ENCODE data around the gene GLYATL3.
"Not testable (repeated sequence)": the region's sequence is repeated elsewhere in the genome, so short reads cannot be mapped to it uniquely, and the experiment has no call there.

The GLYATL3 gene

DNA sequence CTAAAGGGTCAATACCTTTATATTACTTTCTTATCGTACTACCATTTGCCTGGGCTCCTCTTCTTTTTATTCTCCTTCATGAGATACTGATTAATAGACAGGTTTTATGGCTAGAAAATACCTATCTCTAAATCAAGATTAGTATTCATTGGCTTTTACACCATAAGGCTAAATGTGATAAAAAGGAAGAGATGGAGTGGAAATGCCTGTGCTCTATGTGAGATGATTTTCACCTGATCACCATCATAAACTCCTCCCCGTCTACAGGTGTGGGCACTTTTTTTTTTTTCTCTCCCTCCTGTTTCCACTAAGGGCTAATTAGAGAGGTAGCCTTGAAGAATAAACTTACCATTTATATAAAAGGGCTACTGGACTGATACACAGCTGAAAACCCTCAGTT lies at the start of gene GLYATL3:
Gene GLYATL3, plus strand, starts transcription at position 301 of the 400 bp plus-strand sequence. CDS start 12,068 bp downstream, outside the sequence.
- DNase-seq, result no peak

DNA sequence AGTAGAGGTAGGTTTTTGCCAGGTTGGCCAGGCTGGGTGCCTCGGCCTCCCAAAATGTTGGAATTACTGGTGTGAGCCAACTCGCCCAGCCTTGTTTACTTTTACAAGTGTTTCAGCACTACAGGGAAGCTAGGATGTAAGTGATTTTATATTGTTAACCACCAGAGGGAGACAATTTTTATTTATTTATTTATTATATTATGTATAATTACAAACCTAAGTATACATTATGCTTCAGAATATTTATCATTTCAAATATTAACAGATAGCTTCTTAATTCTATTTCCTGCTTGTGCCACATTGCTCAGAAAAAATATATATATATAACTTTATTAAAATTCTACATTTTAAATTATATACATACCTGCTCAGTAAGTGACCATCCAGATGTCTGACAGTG lies 46.5 kb upstream of the GLYATL3 start:
- DNase-seq, result no peak

DNA sequence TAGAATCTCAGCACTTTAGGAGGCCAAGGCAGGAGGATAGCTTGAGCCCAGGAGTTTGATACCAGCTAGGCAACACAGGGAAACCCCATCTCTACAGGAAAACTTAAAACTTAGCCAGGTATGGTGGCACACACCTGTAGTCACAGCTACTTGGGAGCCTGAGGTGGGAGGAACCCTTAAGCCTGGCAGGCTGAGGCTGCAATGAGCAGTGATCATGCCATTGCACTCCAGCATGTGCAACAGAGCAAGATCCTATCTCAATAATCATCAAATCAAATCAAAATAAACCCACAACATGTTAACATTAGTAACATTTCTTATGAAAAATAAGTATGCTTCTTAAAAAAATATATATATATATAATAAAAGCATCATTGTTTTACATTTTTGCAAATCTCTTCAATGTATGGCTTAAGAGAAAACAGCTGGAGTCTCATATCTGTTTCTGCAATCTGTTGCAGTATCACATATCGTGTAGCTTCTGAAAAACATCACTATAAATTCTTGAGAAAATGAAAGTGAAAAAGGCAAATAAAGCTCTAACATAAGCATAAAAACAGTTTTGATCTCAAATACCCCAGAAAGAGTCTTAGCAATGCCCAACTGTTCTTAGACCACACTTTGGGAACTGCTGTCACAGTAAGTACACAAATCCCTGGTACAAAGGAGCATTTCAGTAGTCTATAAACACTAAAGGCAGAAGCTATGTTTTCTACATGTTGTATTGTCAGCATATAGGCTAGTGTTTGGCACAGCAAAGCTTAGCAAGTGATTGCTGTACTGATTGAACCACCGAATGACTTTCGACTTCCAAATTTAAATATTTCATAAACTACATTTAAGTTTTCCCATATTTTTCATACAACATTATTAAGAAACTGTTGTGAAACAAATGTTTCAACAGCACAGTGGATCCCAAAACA lies 44.7 kb upstream of the GLYATL3 start:
- DNase-seq, result no peak

DNA sequence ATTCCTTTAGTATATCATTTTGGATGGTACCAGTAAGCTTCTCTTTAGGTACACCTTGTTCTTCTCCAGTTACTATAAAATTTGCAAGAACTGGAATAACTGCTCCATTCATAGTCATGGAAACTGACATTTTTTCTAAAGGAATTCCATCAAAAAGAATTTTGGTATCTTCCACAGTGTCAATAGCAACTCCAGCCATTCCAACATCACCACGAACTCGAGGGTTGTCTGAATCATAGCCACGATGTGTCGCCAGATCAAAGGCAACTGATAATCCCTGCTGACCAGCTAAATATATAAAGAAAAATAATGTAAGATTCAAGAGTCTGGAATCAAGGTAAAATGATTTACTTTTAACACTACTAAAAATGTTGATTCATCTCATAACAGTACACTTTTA lies 42.0 kb upstream of the GLYATL3 start:
- DNase-seq, result no peak

DNA sequence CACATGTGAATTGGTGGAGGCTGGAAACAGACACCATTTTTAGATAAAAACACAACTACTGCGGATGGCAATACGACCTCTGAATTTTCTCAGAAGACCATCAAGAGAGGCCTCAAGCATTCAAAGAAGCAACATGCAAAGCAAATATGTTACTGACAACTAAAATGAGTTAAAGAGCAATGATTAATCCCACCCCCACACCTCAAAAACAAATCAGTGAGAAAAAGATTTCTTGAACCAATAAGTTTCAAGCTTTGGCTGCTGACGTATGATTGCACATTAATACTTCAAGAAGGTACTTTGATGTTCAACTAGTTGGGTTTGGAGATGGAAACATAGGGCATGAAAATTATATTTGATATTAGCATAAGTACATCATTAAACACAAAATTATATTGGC lies 37.7 kb upstream of the GLYATL3 start:
- no peak for DNase-seq

DNA sequence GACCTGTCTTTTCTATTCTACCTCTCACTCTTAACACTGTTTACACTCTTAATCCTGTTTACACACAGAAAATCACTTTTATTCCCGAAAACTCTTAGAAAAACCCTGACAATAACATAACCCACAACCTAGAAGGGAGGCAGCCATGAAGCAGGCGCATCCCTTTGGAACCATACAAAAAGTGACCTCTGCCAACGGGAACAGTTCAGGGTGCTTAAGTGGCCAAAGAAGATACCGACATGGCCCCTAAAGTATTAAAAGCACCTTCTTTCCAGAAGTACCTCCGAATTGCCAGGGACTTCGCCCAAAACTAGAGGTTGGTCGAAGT lies 37.2 kb upstream of the GLYATL3 start:
- no peak for DNase-seq

DNA sequence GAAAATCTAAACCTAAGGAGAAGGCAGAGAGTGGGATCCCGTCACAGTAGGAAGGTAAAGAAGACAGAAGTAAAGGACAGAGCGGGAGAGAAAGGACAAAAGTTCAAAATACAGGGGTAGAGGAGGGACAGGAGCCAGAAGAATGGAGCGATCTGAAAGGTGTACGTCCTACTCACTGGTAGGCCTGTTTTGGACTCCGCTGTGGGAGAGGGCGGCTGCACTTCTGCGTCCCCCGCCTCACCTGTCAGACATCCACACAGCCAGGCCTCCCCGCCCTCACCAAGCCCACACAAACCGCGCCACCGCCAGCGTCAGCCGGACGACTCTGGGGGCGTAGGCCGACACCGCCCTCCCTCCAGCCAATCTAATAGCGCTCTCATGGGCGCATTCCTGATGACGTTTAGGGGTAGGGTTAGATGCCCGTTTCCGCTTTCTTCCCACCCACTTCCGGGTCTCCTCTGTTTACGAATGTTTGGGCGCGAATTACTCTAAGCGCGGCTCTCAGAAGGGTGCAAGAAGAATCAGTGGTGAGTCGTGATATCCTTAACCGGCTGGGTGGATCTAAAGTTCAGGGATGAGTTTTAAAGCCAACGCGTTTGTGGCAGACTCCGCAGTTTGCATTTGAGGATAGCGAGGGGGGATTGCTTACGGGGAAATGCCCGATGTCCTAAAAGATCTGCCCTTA lies 36.7 kb upstream of the GLYATL3 start, which contains the start of the genes CENPQ and MMUT:
Gene CENPQ, plus strand, starts transcription at position 444 of the 685 bp plus-strand sequence. CDS start 6,807 bp downstream, outside the sequence.
Gene MMUT, minus strand, starts transcription at position 327 of the 685 bp plus-strand sequence. CDS start 3,787 bp downstream, outside the sequence.
- DNase-seq, result peak; percentile 89

DNA sequence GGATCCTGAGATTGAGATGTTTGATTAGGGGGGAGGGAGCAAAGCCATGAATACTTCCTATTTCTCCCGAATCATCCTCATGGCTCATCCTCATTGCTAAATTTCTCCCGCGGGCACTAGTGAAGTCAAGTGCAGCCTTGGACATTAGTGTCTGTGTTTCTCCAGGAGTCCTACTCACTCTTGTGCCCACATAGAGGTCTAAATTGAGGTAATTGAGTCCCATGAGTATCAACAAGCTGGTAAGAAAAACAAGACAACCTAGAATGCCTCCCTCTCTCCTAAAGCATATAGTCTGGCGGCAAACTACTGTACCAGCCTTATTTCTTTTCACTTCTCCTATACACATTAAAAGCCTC lies 36.1 kb upstream of the GLYATL3 start:
- DNase-seq, result no peak

DNA sequence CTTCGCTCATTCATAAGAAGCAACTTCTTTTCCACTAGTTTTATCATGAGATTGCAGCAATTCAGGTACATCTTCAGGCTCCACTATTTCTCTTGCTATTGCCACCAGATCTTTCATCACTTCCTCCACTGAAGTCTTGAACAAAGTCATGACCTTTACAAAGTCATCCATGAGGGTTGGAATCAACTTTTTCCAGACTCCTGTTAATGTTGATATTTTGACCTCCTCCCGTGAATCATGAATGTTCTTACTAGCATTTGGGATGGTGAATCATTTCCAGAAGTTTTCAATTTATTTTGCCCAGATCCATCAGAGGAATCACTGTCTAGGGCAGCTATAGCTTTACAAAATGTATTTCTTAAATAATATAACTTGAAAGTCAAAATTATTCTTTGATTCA lies 35.0 kb upstream of the GLYATL3 start:
- DNase-seq, result no peak

DNA sequence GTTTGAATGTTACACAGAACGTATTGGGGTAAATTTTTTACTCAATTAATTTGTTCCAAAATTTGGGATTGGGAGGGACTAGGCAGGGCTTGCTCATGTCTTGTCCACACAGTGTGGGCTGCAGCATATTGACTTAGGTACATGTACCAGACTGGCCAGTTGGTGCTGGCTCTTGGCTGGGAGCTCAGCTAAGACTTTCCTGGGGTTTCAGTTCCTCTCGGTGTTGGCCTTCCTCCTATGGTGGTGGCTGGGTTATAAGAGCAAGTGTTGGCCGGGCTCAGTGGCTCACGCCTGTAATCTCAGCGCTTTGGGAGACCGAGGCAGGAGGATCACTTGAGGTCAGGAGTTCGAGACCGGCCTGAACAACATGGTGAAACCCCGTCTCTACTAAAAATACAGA lies 31.7 kb upstream of the GLYATL3 start:
- DNase-seq, result no peak

DNA sequence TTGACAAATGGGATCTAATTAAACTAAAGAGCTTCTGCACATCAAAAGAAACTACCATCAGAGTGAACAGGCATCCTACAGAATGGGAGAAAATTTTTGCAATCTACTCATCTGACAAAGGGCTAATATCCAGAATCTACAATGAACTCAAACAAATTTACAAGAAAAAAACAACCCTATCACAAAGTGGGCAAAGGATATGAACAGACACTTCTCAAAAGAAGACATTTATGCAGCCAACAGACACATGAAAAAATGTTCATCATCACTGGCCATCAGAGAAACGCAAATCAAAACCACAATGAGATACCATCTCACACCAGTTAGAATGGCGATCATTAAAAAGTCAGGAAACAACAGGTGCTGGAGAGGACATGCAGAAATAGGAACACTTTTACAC lies 23.2 kb upstream of the GLYATL3 start:
- DNase-seq, result not testable (repeated sequence)

DNA sequence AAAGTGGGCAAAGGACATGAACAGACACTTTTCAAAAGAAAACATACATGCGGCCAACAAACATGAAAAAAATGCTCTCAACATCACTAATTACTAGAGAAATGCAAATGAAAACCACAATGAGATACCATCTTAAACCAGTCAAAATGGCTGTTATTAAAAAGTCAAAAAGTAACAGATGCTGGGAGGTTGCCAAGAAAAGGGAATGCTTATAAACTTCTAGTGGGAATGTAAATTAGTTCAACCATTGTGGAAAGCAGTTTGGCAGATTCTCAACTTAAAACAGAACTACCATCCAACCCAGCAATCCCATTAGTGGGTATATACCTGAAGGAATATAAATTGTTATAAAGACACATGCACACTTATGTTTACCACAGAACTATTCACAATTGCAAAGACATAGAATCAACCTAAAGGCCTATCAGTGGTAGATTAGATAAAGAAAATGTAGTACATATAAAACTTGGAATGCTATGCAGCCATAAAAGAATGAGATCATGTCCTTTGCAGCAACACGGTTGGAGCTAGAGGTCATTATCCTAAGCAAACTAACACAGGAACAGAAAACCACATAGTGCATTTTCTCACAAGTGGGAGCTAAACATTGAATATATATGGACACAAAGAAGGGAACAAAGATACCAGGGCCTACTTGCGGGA lies 20.3 kb upstream of the GLYATL3 start:
- DNase-seq, result no peak

DNA sequence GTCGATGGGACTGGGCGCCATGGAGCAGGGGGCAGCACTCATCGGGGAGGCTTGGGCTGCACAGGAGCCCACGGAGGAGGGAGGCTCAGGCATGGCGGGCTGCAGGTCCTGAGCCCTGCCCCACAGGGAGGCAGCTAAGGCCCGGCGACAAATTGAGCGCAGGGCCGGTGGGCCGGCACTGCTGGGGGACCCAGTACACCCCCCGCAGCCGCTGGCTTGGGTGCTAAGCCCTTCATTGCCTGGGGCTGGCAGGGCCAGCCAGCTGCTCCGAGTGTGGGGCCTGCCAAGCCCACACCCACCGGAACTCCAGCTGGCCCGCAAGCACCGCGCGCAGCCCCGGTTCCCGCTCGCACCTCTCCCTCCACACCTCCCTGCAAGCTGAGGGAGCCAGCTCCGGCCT lies 17.9 kb upstream of the GLYATL3 start:
- not testable (repeated sequence) for DNase-seq

DNA sequence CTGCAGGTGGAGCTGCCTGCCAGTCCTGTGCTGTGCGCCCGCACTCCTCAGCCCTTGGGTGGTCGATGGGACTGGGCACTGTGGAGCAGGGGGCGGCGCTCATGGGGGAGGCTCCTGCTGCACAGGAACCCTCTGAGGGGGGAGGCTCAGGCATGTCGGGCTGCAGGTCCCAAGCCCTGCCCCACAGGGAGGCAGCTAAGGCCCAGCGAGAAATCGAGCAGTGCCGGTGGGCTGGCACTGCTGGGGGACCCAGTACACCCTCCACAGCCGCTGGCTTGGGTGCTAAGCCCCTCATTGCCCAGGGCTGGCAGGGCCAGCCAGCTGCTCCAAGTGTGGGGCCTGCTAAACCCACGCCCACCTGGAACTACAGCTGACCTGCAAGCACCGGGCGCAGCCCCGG lies 16.3 kb upstream of the GLYATL3 start:
- not testable (repeated sequence) for DNase-seq

DNA sequence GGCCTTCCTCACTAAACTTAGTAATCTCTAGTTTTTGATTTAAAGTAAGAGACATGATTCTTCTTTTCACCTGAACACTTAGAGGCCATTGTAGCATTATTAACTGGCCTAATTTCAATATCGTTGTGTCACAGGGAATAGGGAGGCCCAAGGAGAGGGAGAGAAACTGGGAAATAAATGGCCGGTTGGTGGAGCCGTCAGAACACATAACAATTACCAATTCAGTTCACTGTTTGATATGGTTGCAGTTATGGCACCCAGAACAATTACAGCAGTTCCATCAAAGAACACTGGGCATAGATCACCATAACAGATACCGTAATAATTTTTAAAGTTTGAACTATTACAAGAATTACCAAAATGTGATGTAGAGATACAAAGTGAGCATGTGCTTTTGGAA lies 9.1 kb upstream of the GLYATL3 start:
- DNase-seq, result no peak

DNA sequence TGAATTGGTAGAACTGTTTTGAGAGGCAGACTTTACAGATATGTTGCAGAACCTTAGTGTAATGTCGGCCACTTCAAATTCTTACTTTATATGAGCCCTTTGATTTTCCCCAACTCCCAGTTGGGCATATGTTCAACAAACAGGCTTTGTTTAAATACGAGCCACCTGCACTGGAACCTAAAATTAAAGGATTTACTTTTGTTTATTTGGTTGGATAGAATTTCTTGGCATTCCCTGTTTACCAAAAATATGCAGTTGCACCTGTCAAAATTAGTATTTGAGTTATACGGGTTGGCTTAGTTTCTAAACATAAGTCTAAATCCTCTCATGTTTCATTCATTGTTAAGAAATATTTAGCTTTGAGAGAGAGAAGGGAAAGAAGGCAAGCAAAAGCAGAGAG lies 2.4 kb upstream of the GLYATL3 start:
- no peak for DNase-seq

DNA sequence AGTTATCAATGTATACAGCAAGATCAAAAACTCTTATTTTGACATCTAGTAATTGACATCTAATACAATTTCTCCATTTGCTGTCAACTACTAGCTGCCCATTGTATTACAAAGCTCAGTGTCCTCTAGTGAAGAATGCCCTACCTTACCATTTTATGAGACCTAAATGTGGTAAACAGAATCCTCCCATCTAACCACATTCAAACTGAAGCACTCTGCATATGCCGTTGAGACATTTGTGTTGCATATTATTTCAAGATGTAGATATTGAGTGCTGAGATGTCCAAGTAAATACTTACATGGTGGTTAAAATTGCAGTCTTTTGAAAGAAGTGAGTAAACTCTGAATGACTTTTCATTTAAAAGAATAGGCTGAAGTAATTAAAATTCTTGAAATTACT lies 597 bp upstream of the GLYATL3 start:
- no peak for DNase-seq

DNA sequence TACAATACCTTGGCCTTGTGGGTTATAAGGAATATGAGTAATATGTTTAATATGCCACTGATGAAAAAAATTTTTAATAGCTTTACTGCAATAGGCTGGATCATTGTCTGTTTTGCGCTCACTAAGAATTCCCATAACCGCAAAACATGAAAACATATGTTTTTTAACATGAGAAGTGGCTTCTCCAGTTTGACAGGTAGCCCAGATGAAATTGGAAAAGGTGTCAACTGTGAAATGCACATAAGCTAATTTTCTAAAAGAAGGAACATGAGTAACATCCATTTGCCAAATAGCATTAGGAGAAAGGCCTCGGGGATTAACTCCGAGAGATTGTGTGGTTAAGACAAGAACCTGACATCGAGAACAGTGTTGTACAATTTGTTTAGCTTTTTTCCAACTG lies 4.9 kb downstream of the GLYATL3 start:
- DNase-seq, result no peak

DNA sequence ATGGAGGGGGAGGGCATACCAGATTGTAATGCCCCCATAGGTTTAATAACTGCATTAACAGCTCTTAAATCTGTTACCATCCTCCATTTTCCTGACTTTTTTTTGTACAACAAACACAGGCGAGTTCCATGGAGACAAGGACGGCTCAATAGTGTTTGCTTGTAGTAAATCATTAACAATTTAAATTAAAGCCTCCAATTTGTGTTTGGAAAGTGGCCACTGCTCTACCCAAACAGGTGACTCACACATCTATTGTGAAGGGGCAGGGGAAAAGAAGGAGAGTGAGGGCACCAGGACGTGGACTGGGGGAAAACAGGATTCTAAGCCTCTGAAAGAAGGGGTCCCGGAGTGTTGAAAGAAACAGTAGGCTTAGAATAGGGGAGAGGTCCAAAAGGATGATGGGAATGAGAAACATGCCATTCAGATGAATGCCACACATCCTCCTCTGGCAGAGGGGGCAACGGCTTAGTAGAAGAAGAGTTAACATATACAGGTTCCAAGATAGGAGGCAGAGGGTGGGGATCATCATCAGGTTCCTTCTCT lies 6.9 kb downstream of the GLYATL3 start:
- no peak for DNase-seq

DNA sequence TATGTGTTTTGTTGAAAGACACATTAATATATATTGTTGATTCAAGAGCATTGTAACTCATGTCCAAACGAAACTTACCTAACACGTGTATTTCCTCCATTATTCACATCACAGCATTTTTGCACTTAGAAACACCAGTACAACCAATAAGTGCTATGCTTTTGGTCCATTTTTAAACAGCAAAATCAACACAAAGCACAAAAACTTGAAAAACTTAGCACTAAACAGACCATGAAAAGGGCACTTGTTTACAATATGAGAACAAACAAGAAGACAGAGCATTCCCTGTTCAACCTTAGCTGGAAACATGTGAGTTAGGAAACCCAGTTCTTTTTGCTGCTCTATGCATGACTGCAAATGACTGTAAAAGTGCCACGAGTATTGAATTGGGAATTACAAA lies 9.6 kb downstream of the GLYATL3 start:
- no peak for DNase-seq

DNA sequence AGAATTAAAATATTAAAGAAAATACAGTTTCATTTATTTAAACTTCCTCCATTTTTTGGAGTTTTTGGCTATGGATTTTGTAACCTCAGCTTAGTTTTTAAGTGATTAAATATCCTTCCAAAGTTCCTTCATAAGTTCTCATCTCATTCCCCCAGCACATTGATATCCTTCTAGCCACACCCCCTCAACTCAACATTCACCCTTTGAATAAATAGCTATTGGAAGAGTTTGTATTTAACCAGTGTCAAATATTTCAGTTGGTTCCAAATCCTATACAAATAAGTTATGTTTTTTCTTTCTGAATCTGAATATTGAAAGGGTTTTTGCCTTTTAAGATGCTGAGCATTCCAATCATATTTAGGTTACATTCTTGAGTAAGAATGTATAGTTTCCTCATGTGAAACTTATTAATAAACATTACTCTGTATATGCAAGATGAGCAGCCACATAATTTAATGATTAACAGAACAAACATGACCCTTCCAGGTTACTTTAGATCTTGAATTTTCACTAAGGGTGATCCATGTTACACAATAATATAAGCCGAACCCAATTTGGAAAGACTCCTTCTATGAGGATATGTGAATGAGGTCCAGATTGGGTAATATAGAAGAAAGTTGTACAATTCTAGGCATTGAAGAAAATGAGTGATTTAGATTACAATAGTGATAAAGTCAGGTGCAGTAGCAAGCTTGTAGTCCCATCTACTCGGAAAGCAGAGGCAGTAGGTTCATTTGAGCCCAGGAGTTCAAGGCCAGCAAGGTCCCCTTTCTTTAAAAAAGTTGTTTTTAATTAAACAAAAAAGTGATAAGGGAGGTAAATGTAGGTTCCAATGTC lies 13.6 kb downstream of the GLYATL3 start:
- no peak for DNase-seq
